Fibroblast of lung (primary cell): ENCODE results near the gene PILRA. TPM values are rescaled to one million over a fixed set of nuclear protein-coding genes. Genes with fewer than 3 reads are reported as not detected.

Experiments used
- DNase-seq, 2 donors: peaks; one replicate each; pipeline versions ENCODE4 v3.0.0 to v3.0.0-alpha.2; 2010; ENCODE audit warnings: low read depth in 2 of 2
- H2AFZ ChIP-seq: 2 replicates; pipeline ENCODE4 v1.5.1; 2012; ENCODE audit warnings: low read length, control low read depth, inconsistent platforms
- H3K27ac ChIP-seq: 2 replicates; pipeline ENCODE4 v1.5.1; 2011; ENCODE audit warnings: low read length, control low read depth; ENCODE audit not compliant: insufficient read depth
- H3K27me3 ChIP-seq: 2 replicates; pipeline ENCODE4 v1.5.1; 2011; ENCODE audit warnings: mild to moderate bottlenecking, low read length; ENCODE audit not compliant: control insufficient read depth, insufficient read depth
- H3K36me3 ChIP-seq: 2 replicates; pipeline ENCODE4 v1.5.1; 2011; ENCODE audit warnings: low read length; ENCODE audit not compliant: control insufficient read depth, insufficient read depth
- H3K4me1 ChIP-seq: 2 replicates; pipeline ENCODE4 v1.5.1; 2011; ENCODE audit warnings: low read length; ENCODE audit not compliant: control insufficient read depth, insufficient read depth; ENCODE audit errors: extremely low read depth
- H3K4me2 ChIP-seq: 2 replicates; pipeline ENCODE4 v1.5.1; 2011; ENCODE audit warnings: low read length, control low read depth; ENCODE audit not compliant: insufficient read depth; ENCODE audit errors: extremely low read depth
- H3K4me3 ChIP-seq, 4 experiments: fragments of 200-600 bp in 1 of 4; sonication (generic) in 1 of 4; replicated peaks in 1 of 4; 2 replicates each; pipeline ENCODE4 v1.5.1; 2011 to 2016; ENCODE audit warnings: low read length in 4 of 4, low read depth in 3 of 4, mild to moderate bottlenecking in 3 of 4, control low read depth in 2 of 4, inconsistent platforms in 1 of 4, mixed read lengths in 1 of 4; ENCODE audit not compliant: insufficient read depth in 1 of 4; ENCODE audit errors: control extremely low read depth in 1 of 4
- H3K79me2 ChIP-seq: 2 replicates; pipeline ENCODE4 v1.5.1; 2012; ENCODE audit warnings: mild to moderate bottlenecking, low read length, inconsistent platforms; ENCODE audit not compliant: control insufficient read depth, insufficient read depth
- H3K9ac ChIP-seq: 2 replicates; pipeline ENCODE4 v1.5.1; 2011; ENCODE audit warnings: mild to moderate bottlenecking, low read length, control low read depth; ENCODE audit not compliant: insufficient read depth
- H3K9me3 ChIP-seq: 2 replicates; pipeline ENCODE4 v1.5.1; 2012; ENCODE audit warnings: low read depth, low read length; ENCODE audit not compliant: control insufficient read depth, insufficient read depth
- H4K20me1 ChIP-seq: 2 replicates; pipeline ENCODE4 v1.5.1; 2011; ENCODE audit warnings: low read length; ENCODE audit not compliant: control insufficient read depth, insufficient read depth; ENCODE audit errors: extremely low read depth
- CTCF ChIP-seq, 2 donors: IDR thresholded peaks in 1 of 2; conservative IDR thresholded peaks in 1 of 2; 1 replicate in 1 of 2; 2 replicates in 1 of 2; pipeline ENCODE4 v1.5.1; 2011 to 2012; ENCODE audit warnings: low read length in 2 of 2, control low read depth in 1 of 2, inconsistent platforms in 1 of 2, low read depth in 1 of 2, mild to moderate bottlenecking in 1 of 2
- EZH2 ChIP-seq: IDR thresholded peaks from 2 replicates; pipeline ENCODE4 v1.5.1; 2012; ENCODE audit warnings: low read length, control low read depth, mild to moderate bottlenecking; ENCODE audit errors: missing control alignments
- polyA plus RNA-seq, 2 donors: library from polyadenylated mRNA; depleted of rRNA in 1 of 2; stranded (reverse) in 1 of 2; unstranded in 1 of 2; fragments of >200 nt; gene quantifications; 2 replicates each; pipeline ENCODE4 v1.2.1, GENCODE V29; 2011 to 2012; ENCODE audit warnings: missing spikeins in 1 of 2
- total RNA-seq: library from RNA; depleted of rRNA; stranded (reverse); fragments of >200 nt; gene quantifications from 2 replicates; pipeline ENCODE4 v1.2.1, GENCODE V29; 2014

The PILRA gene
- total and polyA plus RNA-seq, 2 donors (not counting 1 experiment from before 2014, with no cell fraction given), result 0.15 to 0.33 TPM

GRCh38 chr7:100374601-100375000, 1.3 kb downstream of the PILRA start:
- Histone ChIP-seq H3K36me3 (no peaks in the 10 kb centered on the region), H3K79me2 (no peaks in the 10 kb centered on the region), H2AFZ (no peak overlapping the region), H3K27me3 (no peaks in the 10 kb centered on the region), H3K4me1 (no peaks in the 10 kb centered on the region), H3K9ac (no peak overlapping the region), H3K4me3 (no peak overlapping the region), H3K27ac (no peak overlapping the region), H3K4me2 (no peak overlapping the region), H3K9me3 (no peaks in the 10 kb centered on the region), H4K20me1 (no peaks in the 10 kb centered on the region)
- TF ChIP-seq EZH2 (no peak), CTCF (conservative IDR thresholded peaks at IDR 0.05 in 1 of 2, IDR thresholded peaks at IDR 0.05 in 1 of 2; ENCODE audit: low read depth in 1 of 2, low read length in 2 of 2) (no peak)
- DNase-seq, result no peak

- no peak for DNase-seq
These were observed 2.8 kb downstream of the PILRA start for GRCh38 chr7:100376066-100376465.

GRCh38 chr7:100378114-100378755, 4.9 kb downstream of the PILRA start:
- no peaks in the 10 kb centered on the region for H3K36me3 ChIP-seq
- H3K79me2 ChIP-seq, result no peaks in the 10 kb centered on the region
- TF ChIP-seq EZH2, result no peak
- TF ChIP-seq CTCF (conservative IDR thresholded peaks at IDR 0.05 in 1 of 2, IDR thresholded peaks at IDR 0.05 in 1 of 2; ENCODE audit: low read depth in 1 of 2, low read length in 2 of 2), result no peak
- no peak for DNase-seq
- H3K9ac ChIP-seq, result no peak overlapping the region
- no peak overlapping the region for H3K27ac ChIP-seq
- no peak overlapping the region for H2AFZ ChIP-seq
- H3K4me3 ChIP-seq, result no peak overlapping the region
- H3K27me3 ChIP-seq, result no peaks in the 10 kb centered on the region
- no peaks in the 10 kb centered on the region for H3K9me3 ChIP-seq
- H4K20me1 ChIP-seq, result no peaks in the 10 kb centered on the region
- H3K4me1 ChIP-seq, result no peaks in the 10 kb centered on the region
- H3K4me2 ChIP-seq, result no peak overlapping the region

More at GRCh38 chr7:100376066-100376465, 2.8 kb downstream of the PILRA start:
- Histone ChIP-seq H3K4me2 (no peak overlapping the region), H3K9me3 (no peaks in the 10 kb centered on the region), H4K20me1 (no peaks in the 10 kb centered on the region), H3K27me3 (no peaks in the 10 kb centered on the region), H3K36me3 (no peaks in the 10 kb centered on the region), H3K27ac (no peak overlapping the region), H3K9ac (no peak overlapping the region), H3K79me2 (no peaks in the 10 kb centered on the region), H3K4me3 (no peak overlapping the region), H3K4me1 (no peaks in the 10 kb centered on the region), H2AFZ (no peak overlapping the region)
- TF ChIP-seq CTCF (conservative IDR thresholded peaks at IDR 0.05 in 1 of 2, IDR thresholded peaks at IDR 0.05 in 1 of 2; ENCODE audit: low read depth in 1 of 2, low read length in 2 of 2) (no peak), EZH2 (no peak)
